ENCODE results near the gene ASB1. TPM values are rescaled to one million over a fixed set of nuclear protein-coding genes. Genes with fewer than 3 reads are reported as not detected.

Gene ASB1
- total RNA-seq, 1 donor from 2014 or later, result 8.5 TPM

DNA sequence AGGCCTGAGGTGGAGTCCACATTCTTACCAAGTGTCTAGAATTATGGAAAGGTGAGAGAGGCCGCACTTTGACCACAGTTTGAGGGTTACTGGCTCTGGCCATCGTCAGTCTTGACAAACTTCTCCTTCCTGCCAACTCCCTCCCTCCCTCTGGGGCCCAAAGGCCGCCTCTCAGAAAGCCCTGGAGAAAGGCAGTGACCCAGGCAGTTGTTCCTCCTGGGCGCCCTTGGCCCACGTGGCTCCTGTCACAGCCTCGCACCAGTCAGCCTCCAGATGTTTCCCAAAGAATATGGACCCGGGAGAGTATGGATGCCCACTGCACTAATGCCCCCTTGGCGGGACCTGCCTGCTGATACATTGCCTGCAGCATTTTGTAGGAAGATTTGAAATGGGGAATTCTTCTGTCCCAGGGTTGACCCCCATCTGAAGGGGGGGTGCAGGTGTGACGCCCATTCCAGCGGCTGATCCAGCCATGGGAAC is 61.7 kb downstream of the ASB1 start:
- Mint-ChIP-seq H3K4me3 (ENCODE audit: unreplicated experiment) (no peak overlapping the region), H3K27me3 (ENCODE audit: unreplicated experiment) (peaks cover 6% of the 10 kb centered on the region), H3K36me3 (ENCODE audit: low read depth, unreplicated experiment) (no peaks in the 10 kb centered on the region), H3K9me3 (ENCODE audit: unreplicated experiment) (no peaks in the 10 kb centered on the region), H3K4me1 (ENCODE audit: unreplicated experiment) (peaks cover 19% of the 10 kb centered on the region), H3K27ac (ENCODE audit: unreplicated experiment) (peak overlapping the region; percentile 33)
- no peak for TF ChIP-seq CTCF (IDR thresholded peaks at IDR 0.05; ENCODE audit: unreplicated experiment)
- DNase-seq (ENCODE audit: low spot score), result no peak

- Mint-ChIP-seq H3K27ac (ENCODE audit: unreplicated experiment) (no peak overlapping the region), H3K27me3 (ENCODE audit: unreplicated experiment) (peaks cover 6% of the 10 kb centered on the region), H3K36me3 (ENCODE audit: low read depth, unreplicated experiment) (no peaks in the 10 kb centered on the region), H3K4me1 (ENCODE audit: unreplicated experiment) (peaks cover 26% of the 10 kb centered on the region), H3K9me3 (ENCODE audit: unreplicated experiment) (no peaks in the 10 kb centered on the region), H3K4me3 (ENCODE audit: unreplicated experiment) (no peak overlapping the region)
- no peak for DNase-seq (ENCODE audit: low spot score)
- no peak for TF ChIP-seq CTCF (IDR thresholded peaks at IDR 0.05; ENCODE audit: unreplicated experiment)
These were observed 62.7 kb downstream of the ASB1 start for GRCh38 chr2:238489431-238489830.

- peaks cover 6% of the 10 kb centered on the region for H3K27me3 Mint-ChIP-seq (ENCODE audit: unreplicated experiment)
- no peaks in the 10 kb centered on the region for H3K36me3 Mint-ChIP-seq (ENCODE audit: low read depth, unreplicated experiment)
- no peak for DNase-seq (ENCODE audit: low spot score)
- no peaks in the 10 kb centered on the region for H3K9me3 Mint-ChIP-seq (ENCODE audit: unreplicated experiment)
- peaks cover 31% of the 10 kb centered on the region for H3K4me1 Mint-ChIP-seq (ENCODE audit: unreplicated experiment)
- no peak overlapping the region for H3K4me3 Mint-ChIP-seq (ENCODE audit: unreplicated experiment)
- H3K27ac Mint-ChIP-seq (ENCODE audit: unreplicated experiment), result no peak overlapping the region
- TF ChIP-seq CTCF (IDR thresholded peaks at IDR 0.05; ENCODE audit: unreplicated experiment), result no peak
These were observed 63.2 kb downstream of the ASB1 start for GRCh38 chr2:238489896-238490295.

- Mint-ChIP-seq H3K27ac (ENCODE audit: unreplicated experiment) (no peak overlapping the region), H3K9me3 (ENCODE audit: unreplicated experiment) (no peaks in the 10 kb centered on the region), H3K27me3 (ENCODE audit: unreplicated experiment) (peaks cover 13% of the 10 kb centered on the region), H3K4me3 (ENCODE audit: unreplicated experiment) (no peak overlapping the region), H3K4me1 (ENCODE audit: unreplicated experiment) (peaks cover 34% of the 10 kb centered on the region), H3K36me3 (ENCODE audit: low read depth, unreplicated experiment) (no peaks in the 10 kb centered on the region)
- no peak for TF ChIP-seq CTCF (IDR thresholded peaks at IDR 0.05; ENCODE audit: unreplicated experiment)
- DNase-seq (ENCODE audit: low spot score), result no peak
These were observed 66.1 kb downstream of the ASB1 start for GRCh38 chr2:238492840-238493239.

DNA sequence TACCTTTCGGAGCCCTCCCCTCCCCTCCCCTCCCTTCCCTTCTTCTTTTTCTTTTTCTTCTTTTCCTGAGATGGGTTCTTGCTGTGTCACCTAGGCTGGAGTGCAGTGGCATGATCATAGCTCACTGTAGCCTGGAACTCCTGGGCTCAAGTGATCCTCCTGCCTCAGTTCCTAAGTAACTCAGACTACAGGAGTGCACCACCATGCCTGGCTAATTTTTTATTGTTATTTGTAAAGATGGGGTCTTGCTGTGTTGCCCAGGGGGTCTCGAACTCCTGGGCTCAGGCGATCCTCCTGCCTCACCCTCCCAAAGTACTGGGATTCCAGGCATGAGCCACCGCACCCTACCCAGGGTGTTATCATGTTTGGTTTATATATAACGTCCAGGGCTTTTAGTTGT is 66.7 kb downstream of the ASB1 start:
- DNase-seq (ENCODE audit: low spot score), result no peak
- Mint-ChIP-seq H3K4me3 (ENCODE audit: unreplicated experiment) (no peak overlapping the region), H3K27ac (ENCODE audit: unreplicated experiment) (no peak overlapping the region), H3K27me3 (ENCODE audit: unreplicated experiment) (peaks cover 14% of the 10 kb centered on the region), H3K9me3 (ENCODE audit: unreplicated experiment) (no peaks in the 10 kb centered on the region), H3K36me3 (ENCODE audit: low read depth, unreplicated experiment) (no peaks in the 10 kb centered on the region), H3K4me1 (ENCODE audit: unreplicated experiment) (peaks cover 34% of the 10 kb centered on the region)
- no peak for TF ChIP-seq CTCF (IDR thresholded peaks at IDR 0.05; ENCODE audit: unreplicated experiment)
